CD4-positive, alpha-beta T cell treated with Interleukin-10 for 1 hour (primary cell): ENCODE measurements around the gene PCAT6.

Experiments used
- DNase-seq: peaks from one replicate; pipeline ENCODE4 v3.0.0-alpha.2; 2020

Gene PCAT6

GRCh38 chr1:202852163-202852904 lies 41.6 kb downstream of the PCAT6 start:
- peak; percentile 41 for DNase-seq

GRCh38 chr1:202854787-202855186 lies 44.0 kb downstream of the PCAT6 start:
- DNase-seq = no peak

GRCh38 chr1:202856014-202856413 lies 45.3 kb downstream of the PCAT6 start:
- no peak for DNase-seq

GRCh38 chr1:202857136-202857610 lies 46.4 kb downstream of the PCAT6 start:
- DNase-seq = no peak

- DNase-seq = no peak
Measured at GRCh38 chr1:202858331-202858730, 47.6 kb downstream of the PCAT6 start.

GRCh38 chr1:202858789-202859414 lies 48.1 kb downstream of the PCAT6 start:
- DNase-seq = no peak

GRCh38 chr1:202860744-202861419 lies 50.1 kb downstream of the PCAT6 start:
- DNase-seq = no peak
